ENCODE data around the gene HSF5.

The HSF5 gene

GRCh38 chr17:58401287-58401686, 86.9 kb downstream of the HSF5 start:
- H2AK5ac ChIP-seq (ENCODE audit: low read length) = no peak overlapping the region
- H3K14ac ChIP-seq (ENCODE audit: low read length) = no peak overlapping the region
- H4K8ac ChIP-seq (ENCODE audit: low read depth, low read length) = no peak overlapping the region
- no peak overlapping the region for H3K4me3 ChIP-seq (ENCODE audit: low read depth, low read length)
- no peak overlapping the region for H3K4me2 ChIP-seq (ENCODE audit: low read length)
- no peak overlapping the region for H3K9ac ChIP-seq (ENCODE audit: low read length)
- H3K4me1 ChIP-seq (ENCODE audit: control insufficient read depth in 1 of 2, insufficient read depth in 2 of 2, low read length in 2 of 2) = peaks cover 3 to 8% of the 10 kb centered on the region in 2 experiments
- H3K9me3 ChIP-seq (ENCODE audit: insufficient read depth, low read depth, low read length) = no peaks in the 10 kb centered on the region
- H3K36me3 ChIP-seq (ENCODE audit: control insufficient read depth in 1 of 2, insufficient read depth in 2 of 2, low read length in 2 of 2) = no peaks in the 10 kb centered on the region
- no peak overlapping the region for H3K18ac ChIP-seq (ENCODE audit: low read length)
- no peaks in the 10 kb centered on the region for H3K27me3 ChIP-seq (ENCODE audit: insufficient read depth, low read length)
- WGBS (ENCODE audit: extremely low coverage, insufficient coverage, insufficient read length) = no CpG with 5 or more reads among the region's 2 CpGs
- no peak overlapping the region for H2BK5ac ChIP-seq (ENCODE audit: low read depth, low read length, poor library complexity)
- no peaks in the 10 kb centered on the region for H3K79me2 ChIP-seq (ENCODE audit: control insufficient read depth, insufficient read depth, low read length, poor library complexity)
- no peak overlapping the region for H4K12ac ChIP-seq (ENCODE audit: low read depth, low read length)
- no peak overlapping the region for H2BK120ac ChIP-seq (ENCODE audit: insufficient read depth, low read length, poor library complexity)
- H3K27ac ChIP-seq (ENCODE audit: low read depth, low read length) = no peak overlapping the region
- no peak overlapping the region for H2AFZ ChIP-seq (ENCODE audit: insufficient read depth, low read length, poor library complexity)
- peak in 1 of 2 donors; percentile 37 for DNase-seq
- no peak overlapping the region for H2BK12ac ChIP-seq (ENCODE audit: low read length)
- peaks cover 5% of the 10 kb centered on the region for H3K79me1 ChIP-seq (ENCODE audit: low read length)
- H3K23ac ChIP-seq (ENCODE audit: low read length) = no peak overlapping the region
- H4K91ac ChIP-seq (ENCODE audit: low read depth, low read length) = no peak overlapping the region
- H3K4ac ChIP-seq (ENCODE audit: low read depth, low read length) = no peak overlapping the region

GRCh38 chr17:58400826-58401225, 87.4 kb downstream of the HSF5 start:
- Histone ChIP-seq H3K23ac (ENCODE audit: low read length) (no peak overlapping the region), H2AK5ac (ENCODE audit: low read length) (no peak overlapping the region), H3K4ac (ENCODE audit: low read depth, low read length) (no peak overlapping the region), H4K8ac (ENCODE audit: low read depth, low read length) (no peak overlapping the region), H2BK5ac (ENCODE audit: low read depth, low read length, poor library complexity) (no peak overlapping the region), H2BK12ac (ENCODE audit: low read length) (no peak overlapping the region), H3K27ac (ENCODE audit: low read depth, low read length) (no peak overlapping the region), H3K27me3 (ENCODE audit: insufficient read depth, low read length) (no peaks in the 10 kb centered on the region), H3K4me3 (ENCODE audit: low read depth, low read length) (no peak overlapping the region), H3K79me2 (ENCODE audit: control insufficient read depth, insufficient read depth, low read length, poor library complexity) (no peaks in the 10 kb centered on the region), H2BK120ac (ENCODE audit: insufficient read depth, low read length, poor library complexity) (no peak overlapping the region), H4K91ac (ENCODE audit: low read depth, low read length) (no peak overlapping the region), H2AFZ (ENCODE audit: insufficient read depth, low read length, poor library complexity) (no peak overlapping the region), H3K36me3 (ENCODE audit: control insufficient read depth in 1 of 2, insufficient read depth in 2 of 2, low read length in 2 of 2) (no peaks in the 10 kb centered on the region), H3K79me1 (ENCODE audit: low read length) (peaks cover 5% of the 10 kb centered on the region), H3K4me1 (ENCODE audit: control insufficient read depth in 1 of 2, insufficient read depth in 2 of 2, low read length in 2 of 2) (peaks cover 3 to 8% of the 10 kb centered on the region in 2 experiments), H3K18ac (ENCODE audit: low read length) (no peak overlapping the region), H3K4me2 (ENCODE audit: low read length) (no peak overlapping the region), H4K12ac (ENCODE audit: low read depth, low read length) (no peak overlapping the region), H3K9ac (ENCODE audit: low read length) (no peak overlapping the region), H3K9me3 (ENCODE audit: insufficient read depth, low read depth, low read length) (no peaks in the 10 kb centered on the region), H3K14ac (ENCODE audit: low read length) (no peak overlapping the region)
- no peak for DNase-seq

GRCh38 chr17:58399974-58400373, 88.2 kb downstream of the HSF5 start:
- Histone ChIP-seq H2BK5ac (ENCODE audit: low read depth, low read length, poor library complexity) (no peak overlapping the region), H3K9me3 (ENCODE audit: insufficient read depth, low read depth, low read length) (no peaks in the 10 kb centered on the region), H3K4me2 (ENCODE audit: low read length) (no peak overlapping the region), H3K14ac (ENCODE audit: low read length) (no peak overlapping the region), H2AFZ (ENCODE audit: insufficient read depth, low read length, poor library complexity) (no peak overlapping the region), H3K27me3 (ENCODE audit: insufficient read depth, low read length) (no peaks in the 10 kb centered on the region), H4K12ac (ENCODE audit: low read depth, low read length) (no peak overlapping the region), H3K23ac (ENCODE audit: low read length) (no peak overlapping the region), H3K27ac (ENCODE audit: low read depth, low read length) (no peak overlapping the region), H3K79me2 (ENCODE audit: control insufficient read depth, insufficient read depth, low read length, poor library complexity) (no peaks in the 10 kb centered on the region), H4K91ac (ENCODE audit: low read depth, low read length) (no peak overlapping the region), H3K4me1 (ENCODE audit: control insufficient read depth in 1 of 2, insufficient read depth in 2 of 2, low read length in 2 of 2) (peaks cover 3 to 8% of the 10 kb centered on the region in 2 experiments), H3K36me3 (ENCODE audit: control insufficient read depth in 1 of 2, insufficient read depth in 2 of 2, low read length in 2 of 2) (no peaks in the 10 kb centered on the region), H2BK12ac (ENCODE audit: low read length) (no peak overlapping the region), H2AK5ac (ENCODE audit: low read length) (no peak overlapping the region), H3K4me3 (ENCODE audit: low read depth, low read length) (no peak overlapping the region), H3K18ac (ENCODE audit: low read length) (no peak overlapping the region), H3K9ac (ENCODE audit: low read length) (no peak overlapping the region), H3K4ac (ENCODE audit: low read depth, low read length) (no peak overlapping the region), H3K79me1 (ENCODE audit: low read length) (peaks cover 5% of the 10 kb centered on the region), H2BK120ac (ENCODE audit: insufficient read depth, low read length, poor library complexity) (no peak overlapping the region), H4K8ac (ENCODE audit: low read depth, low read length) (no peak overlapping the region)
- no peak for DNase-seq
- no CpG with 5 or more reads among the region's 3 CpGs for WGBS (ENCODE audit: extremely low coverage, insufficient coverage, insufficient read length)

GRCh38 chr17:58398574-58399266, 89.5 kb downstream of the HSF5 start:
- H3K4me1 ChIP-seq (ENCODE audit: control insufficient read depth in 1 of 2, insufficient read depth in 2 of 2, low read length in 2 of 2) = peaks cover 3 to 8% of the 10 kb centered on the region in 2 experiments
- no CpG with 5 or more reads among the region's 3 CpGs for WGBS (ENCODE audit: extremely low coverage, insufficient coverage, insufficient read length)
- H3K9ac ChIP-seq (ENCODE audit: low read length) = no peak overlapping the region

More at GRCh38 chr17:58398574-58399266, 89.5 kb downstream of the HSF5 start:
- no peak overlapping the region for H3K27ac ChIP-seq (ENCODE audit: low read depth, low read length)
- H2AFZ ChIP-seq (ENCODE audit: insufficient read depth, low read length, poor library complexity) = no peak overlapping the region
- H4K8ac ChIP-seq (ENCODE audit: low read depth, low read length) = no peak overlapping the region
- H2BK5ac ChIP-seq (ENCODE audit: low read depth, low read length, poor library complexity) = no peak overlapping the region
- H3K27me3 ChIP-seq (ENCODE audit: insufficient read depth, low read length) = no peaks in the 10 kb centered on the region
- H2BK12ac ChIP-seq (ENCODE audit: low read length) = no peak overlapping the region
- no peaks in the 10 kb centered on the region for H3K36me3 ChIP-seq (ENCODE audit: control insufficient read depth in 1 of 2, insufficient read depth in 2 of 2, low read length in 2 of 2)
- DNase-seq = no peak
- no peak overlapping the region for H3K14ac ChIP-seq (ENCODE audit: low read length)
- no peak overlapping the region for H3K18ac ChIP-seq (ENCODE audit: low read length)
- no peak overlapping the region for H4K91ac ChIP-seq (ENCODE audit: low read depth, low read length)
- no peak overlapping the region for H2AK5ac ChIP-seq (ENCODE audit: low read length)
- no peak overlapping the region for H4K12ac ChIP-seq (ENCODE audit: low read depth, low read length)
- H2BK120ac ChIP-seq (ENCODE audit: insufficient read depth, low read length, poor library complexity) = no peak overlapping the region
- no peak overlapping the region for H3K4ac ChIP-seq (ENCODE audit: low read depth, low read length)
- peaks cover 4% of the 10 kb centered on the region for H3K79me1 ChIP-seq (ENCODE audit: low read length)
- H3K9me3 ChIP-seq (ENCODE audit: insufficient read depth, low read depth, low read length) = no peaks in the 10 kb centered on the region
- H3K4me2 ChIP-seq (ENCODE audit: low read length) = no peak overlapping the region
- no peak overlapping the region for H3K4me3 ChIP-seq (ENCODE audit: low read depth, low read length)
- no peaks in the 10 kb centered on the region for H3K79me2 ChIP-seq (ENCODE audit: control insufficient read depth, insufficient read depth, low read length, poor library complexity)
- H3K23ac ChIP-seq (ENCODE audit: low read length) = no peak overlapping the region

Data from trophoblast cell (in vitro differentiated cells and primary cell).